NCI-H2196 (cell line): Measurements from ENCODE around the gene NEIL3.
"Not testable (repeated sequence)": the region's sequence is repeated elsewhere in the genome, so short reads cannot be mapped to it uniquely, and the experiment has no call there.

Source experiments
- DNase-seq: peaks from one replicate; lab custom pipeline; 2025; ENCODE audit not compliant: unreplicated experiment; lab: John Stamatoyannopoulos, UW

Gene NEIL3

GRCh38 chr4:177302371-177303100, 7.1 kb upstream of the NEIL3 start:
- no peak for DNase-seq

GRCh38 chr4:177304094-177304493, 5.6 kb upstream of the NEIL3 start:
- no peak for DNase-seq

- DNase-seq = not testable (repeated sequence)
These were observed 4.8 kb upstream of the NEIL3 start for GRCh38 chr4:177304864-177305263.

GRCh38 chr4:177308125-177308524, 1.5 kb upstream of the NEIL3 start:
- DNase-seq = no peak

- no peak for DNase-seq
These were observed 690 bp upstream of the NEIL3 start for GRCh38 chr4:177308847-177309521.

GRCh38 chr4:177311589-177311988, 1.9 kb downstream of the NEIL3 start:
- DNase-seq = no peak

- DNase-seq = no peak
These were observed 3.6 kb downstream of the NEIL3 start for GRCh38 chr4:177313263-177313662.

GRCh38 chr4:177315767-177316464, 6.2 kb downstream of the NEIL3 start:
- no peak for DNase-seq

- DNase-seq = no peak
These were observed 11.0 kb downstream of the NEIL3 start for GRCh38 chr4:177320721-177321120.

- no peak for DNase-seq
These were observed 12.0 kb downstream of the NEIL3 start for GRCh38 chr4:177321647-177322046.

GRCh38 chr4:177322266-177322665, 12.6 kb downstream of the NEIL3 start:
- DNase-seq = no peak

GRCh38 chr4:177322881-177323280, 13.2 kb downstream of the NEIL3 start:
- no peak for DNase-seq

- no peak for DNase-seq
These were observed 13.7 kb downstream of the NEIL3 start for GRCh38 chr4:177323416-177323815.

- no peak for DNase-seq
These were observed 22.4 kb downstream of the NEIL3 start for GRCh38 chr4:177332119-177332518.

GRCh38 chr4:177339477-177340374, 30.1 kb downstream of the NEIL3 start:
- DNase-seq = no peak

GRCh38 chr4:177348348-177348747, 38.7 kb downstream of the NEIL3 start:
- no peak for DNase-seq

- DNase-seq = no peak
These were observed 39.5 kb downstream of the NEIL3 start for GRCh38 chr4:177349191-177349590.

- no peak for DNase-seq
These were observed 42.1 kb downstream of the NEIL3 start for GRCh38 chr4:177351622-177352244.

- DNase-seq = no peak
These were observed 46.5 kb downstream of the NEIL3 start for GRCh38 chr4:177356206-177356605.

- no peak for DNase-seq
These were observed 47.2 kb downstream of the NEIL3 start for GRCh38 chr4:177356921-177357320.

GRCh38 chr4:177367336-177367735, 57.7 kb downstream of the NEIL3 start:
- DNase-seq = no peak
